T1000 (cell line): ENCODE data around the gene BARX1.
"Not testable (repeated sequence)": the region's sequence is repeated elsewhere in the genome, so short reads cannot be mapped to it uniquely, and the experiment has no call there.

Experiments
- DNase-seq: peaks from one replicate; lab custom pipeline; 2025; ENCODE audit warnings: mixed read lengths; lab: John Stamatoyannopoulos, UW

Gene BARX1

DNA sequence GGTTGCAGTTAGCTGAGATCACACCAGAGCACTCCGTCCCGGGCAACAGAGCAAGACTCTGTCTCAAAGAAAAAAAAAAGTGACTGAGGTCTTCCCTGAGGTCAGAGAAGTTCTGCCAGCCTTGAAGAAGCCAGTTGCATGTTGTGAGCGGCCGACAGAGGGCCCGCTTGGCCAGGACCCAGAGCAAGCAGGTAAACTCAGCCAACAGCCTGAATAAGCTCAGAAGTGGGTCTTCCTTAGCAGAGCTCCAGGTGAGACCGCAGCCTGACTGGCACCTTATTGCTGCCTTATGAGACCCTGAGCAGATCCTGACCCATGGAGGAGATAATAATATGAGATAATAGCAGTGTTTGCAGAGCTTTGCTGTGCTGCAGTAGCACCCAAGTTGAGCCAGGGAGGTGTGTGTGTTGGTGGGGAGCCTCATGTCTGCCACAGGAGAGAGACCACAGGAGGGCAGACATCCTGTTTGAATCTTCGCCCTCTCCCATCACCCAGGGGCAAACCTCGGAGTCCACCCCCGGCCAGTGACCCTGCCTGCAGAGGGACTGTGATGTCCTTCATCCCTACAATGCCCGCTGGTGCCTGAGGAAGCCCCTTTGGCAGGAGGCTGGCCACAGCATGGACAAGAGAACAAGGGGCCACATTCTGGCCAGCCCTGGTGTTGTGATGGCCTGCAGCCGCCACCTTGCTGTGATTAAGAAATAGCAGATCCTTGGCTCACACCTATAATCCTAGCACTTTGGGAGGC is 10.8 kb upstream of the BARX1 start:
- DNase-seq: no peak

DNA sequence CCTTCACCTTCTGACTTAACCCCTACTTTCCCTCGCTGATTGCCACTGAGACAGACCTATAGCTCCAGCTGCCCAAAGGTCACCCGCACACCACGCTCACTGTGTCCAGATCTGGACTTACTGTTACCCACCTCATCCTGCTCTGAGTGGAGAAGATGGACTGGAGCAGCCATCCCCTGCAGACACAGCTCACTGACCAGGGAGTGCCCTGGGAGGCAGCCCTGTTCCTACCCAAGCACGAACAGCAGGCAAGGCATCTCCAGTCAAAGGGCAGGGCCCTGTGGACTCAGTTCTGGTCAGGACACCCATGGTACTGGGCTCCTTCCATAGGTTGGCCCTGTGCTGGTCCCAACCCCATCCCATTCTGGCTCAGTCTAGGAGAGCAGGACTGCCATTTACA is 9.5 kb upstream of the BARX1 start:
- DNase-seq: no peak

DNA sequence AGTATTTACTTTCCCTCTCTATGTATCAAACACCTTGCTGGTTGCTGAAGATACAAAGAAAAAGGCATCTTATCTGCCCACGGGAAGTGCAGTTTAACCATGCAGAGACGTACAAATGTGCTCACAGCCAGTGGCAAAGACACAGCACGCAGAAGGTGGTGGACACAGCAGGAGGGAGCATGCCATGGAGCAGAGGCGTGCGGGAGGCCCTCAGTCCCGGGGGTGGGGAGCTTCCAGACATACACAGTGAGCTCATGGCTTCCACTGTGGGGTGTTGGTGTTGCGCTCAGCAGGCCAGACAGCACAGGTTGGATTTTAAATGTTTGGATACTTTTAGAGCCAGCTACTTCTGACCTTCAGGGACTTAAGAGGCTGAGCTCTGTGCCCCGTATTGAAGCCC is 8.8 kb upstream of the BARX1 start:
- DNase-seq: no peak

DNA sequence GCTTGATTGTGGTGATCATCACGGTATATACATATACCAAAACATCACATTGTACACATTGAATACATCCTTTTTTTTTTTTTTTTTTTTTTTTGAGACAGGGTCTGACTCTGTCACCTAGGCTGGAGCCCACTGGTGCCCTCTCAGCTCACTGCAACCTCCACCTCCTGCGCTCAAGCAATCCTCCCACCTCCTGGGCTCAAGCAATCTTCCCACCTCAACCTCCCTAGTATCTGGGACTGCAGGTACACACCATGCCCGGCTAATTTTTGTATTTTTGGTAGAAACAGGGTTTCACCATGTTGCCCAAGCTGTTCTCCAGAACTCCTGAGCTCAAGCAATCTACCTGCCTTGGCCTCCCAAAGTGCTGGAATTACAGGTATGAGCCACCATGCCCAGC is 8.3 kb upstream of the BARX1 start:
- not testable (repeated sequence) for DNase-seq

DNA sequence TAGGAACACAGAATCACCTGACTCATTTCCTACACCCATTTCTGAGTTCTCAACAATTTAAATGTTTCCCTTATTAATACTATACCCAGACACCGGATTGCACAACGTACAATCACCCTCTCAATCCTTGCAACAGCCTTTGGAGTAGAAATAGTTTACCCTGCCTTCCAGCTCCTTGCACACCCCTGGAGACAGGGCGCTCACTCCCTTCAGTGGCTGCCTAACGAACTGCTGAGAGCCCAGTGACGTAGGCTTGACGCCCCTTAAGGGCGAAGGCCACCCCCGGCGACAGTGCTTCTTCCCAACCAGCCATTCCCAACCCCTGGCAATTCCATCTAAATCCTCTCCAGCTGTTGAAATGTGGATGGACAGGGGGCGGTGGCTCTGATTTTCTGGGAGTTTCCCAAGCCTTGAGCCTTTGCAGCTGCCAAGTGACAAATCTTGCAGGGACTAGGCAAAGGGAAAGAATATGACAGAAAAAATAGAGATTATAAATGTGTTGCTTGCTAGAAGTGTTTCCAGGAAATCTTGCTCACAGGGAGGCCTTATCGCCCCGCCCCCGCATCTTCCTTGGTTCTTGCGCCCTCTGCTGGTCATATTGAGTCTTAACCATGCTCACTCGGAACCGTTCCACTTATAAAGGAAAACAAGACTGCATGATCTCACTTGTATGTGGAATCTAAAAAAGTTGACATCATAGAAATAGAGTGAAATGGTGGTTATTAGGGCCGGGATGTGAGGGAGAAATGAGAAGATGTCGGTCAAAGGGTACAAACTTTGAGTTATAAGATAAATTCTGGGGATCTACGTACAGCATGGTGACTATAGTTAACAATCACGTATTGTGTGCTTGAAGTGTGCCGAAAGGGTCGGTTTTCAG is 7.6 kb upstream of the BARX1 start:
- DNase-seq: peak; percentile 34

DNA sequence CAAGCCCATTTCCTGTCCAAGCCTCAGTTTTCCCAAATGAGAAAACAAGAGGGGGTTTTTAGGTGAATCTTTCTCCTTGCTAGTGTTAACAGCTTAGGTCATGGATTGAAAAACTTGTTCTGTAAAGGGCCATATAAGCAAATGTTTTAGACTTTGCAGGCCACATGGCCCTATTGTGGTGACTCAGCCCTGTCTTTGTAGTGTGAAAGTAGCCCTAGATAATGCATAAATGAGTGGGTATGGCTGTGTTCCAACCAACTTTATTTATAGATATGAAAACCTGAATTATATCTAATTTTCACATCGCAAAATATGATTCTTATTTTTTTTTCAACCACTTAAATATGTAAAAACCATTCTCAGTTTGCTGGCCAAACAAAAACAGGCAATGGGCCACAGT is 6.9 kb upstream of the BARX1 start:
- no peak for DNase-seq

DNA sequence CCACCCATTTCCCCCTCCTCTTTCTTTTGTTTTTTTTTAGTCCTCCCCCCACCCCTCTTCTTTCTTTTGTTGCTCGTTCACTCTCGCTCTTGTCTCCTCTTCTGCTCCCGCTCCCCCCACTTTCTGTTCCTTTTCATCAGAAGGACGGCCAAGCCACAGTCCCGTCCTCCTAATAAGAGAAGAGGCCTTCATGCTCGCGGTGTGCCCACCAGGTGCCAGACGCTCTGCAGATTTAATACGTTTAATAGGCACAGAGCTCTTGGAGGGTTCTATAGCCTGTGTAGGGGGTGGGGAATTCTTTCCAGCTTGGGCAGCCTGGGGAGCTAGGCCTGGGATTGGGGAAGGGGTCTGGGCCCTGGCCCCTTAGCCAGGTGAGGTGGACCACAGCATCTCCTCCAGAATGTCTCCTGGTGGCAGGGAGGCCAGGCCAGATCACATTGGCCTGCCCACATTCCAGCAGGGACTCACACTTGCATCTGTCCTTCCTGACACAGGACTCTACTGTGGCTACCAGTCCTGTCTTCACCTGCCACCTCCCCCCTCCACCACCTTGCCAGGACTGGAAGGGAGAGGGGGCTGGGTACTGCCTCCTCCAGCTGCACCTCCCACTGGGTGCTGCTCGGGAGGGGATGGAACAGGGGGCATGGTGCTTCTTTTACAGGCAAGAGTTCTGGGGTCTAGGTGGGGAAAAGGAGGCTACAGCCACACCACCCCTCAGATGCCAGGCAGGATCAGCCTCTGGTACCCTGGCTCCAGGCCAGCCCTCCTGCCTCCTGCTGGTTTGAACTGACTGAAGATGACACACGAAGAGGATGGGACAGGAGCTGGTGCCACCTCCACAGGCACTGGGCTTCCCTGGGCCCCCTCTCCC is 6.1 kb upstream of the BARX1 start:
- DNase-seq: no peak

DNA sequence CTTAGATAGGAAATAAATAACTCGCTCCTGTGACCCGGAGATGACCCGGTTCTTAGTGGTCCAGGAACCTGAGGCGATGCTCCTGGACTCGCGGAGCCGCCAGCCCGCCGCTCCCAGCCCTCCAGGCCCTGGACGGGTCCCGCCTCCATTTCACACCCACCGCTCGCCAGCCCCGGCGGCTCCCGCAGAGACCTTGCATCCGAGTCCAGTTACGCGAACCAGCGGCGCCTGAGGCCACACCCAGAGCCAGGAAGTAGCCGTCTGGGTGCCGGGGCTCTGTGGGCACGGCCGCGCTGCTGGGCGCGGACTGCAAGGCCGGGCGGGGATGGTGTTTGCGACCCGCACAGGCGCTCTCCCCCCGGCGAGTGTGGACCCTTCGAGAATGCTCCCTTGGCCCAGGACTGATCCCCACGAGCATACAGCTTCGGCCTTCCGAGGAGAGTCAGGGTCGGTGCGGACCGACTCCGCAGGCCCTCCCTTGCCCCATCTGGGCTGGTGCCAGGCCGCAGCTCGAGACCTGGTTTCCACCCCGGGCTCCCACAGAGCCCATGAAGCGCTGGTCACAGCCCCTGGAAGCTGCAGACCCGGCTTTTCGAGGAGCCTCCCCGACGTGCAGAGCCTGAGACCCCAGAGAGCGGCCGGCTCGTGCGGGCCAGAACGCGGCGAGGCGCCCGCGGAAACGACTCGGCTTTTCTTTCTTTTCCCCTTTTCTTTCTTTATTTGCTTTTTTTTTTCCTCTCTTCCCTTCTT is 5.2 kb upstream of the BARX1 start:
- no peak for DNase-seq

DNA sequence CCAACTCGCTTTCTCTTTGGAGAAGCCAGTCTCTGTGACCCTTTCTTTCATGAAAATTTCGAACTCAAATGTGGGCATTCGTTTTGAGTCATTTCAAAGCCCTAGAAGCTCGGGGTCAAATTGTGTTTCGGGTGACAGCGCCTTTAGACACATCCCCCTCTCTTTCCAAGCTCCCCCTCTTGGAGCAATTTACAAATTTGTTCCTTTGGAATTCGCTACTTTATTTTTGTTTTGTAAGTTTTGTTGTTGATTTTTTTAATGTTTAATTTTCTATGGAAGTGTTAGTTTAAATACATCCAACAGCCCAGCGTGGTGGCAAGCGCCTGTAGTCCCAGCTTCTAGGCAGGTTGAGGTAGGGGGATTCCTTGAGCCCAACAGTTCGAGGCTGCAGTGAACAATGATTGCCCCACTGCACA is 4.6 kb upstream of the BARX1 start:
- DNase-seq: no peak

DNA sequence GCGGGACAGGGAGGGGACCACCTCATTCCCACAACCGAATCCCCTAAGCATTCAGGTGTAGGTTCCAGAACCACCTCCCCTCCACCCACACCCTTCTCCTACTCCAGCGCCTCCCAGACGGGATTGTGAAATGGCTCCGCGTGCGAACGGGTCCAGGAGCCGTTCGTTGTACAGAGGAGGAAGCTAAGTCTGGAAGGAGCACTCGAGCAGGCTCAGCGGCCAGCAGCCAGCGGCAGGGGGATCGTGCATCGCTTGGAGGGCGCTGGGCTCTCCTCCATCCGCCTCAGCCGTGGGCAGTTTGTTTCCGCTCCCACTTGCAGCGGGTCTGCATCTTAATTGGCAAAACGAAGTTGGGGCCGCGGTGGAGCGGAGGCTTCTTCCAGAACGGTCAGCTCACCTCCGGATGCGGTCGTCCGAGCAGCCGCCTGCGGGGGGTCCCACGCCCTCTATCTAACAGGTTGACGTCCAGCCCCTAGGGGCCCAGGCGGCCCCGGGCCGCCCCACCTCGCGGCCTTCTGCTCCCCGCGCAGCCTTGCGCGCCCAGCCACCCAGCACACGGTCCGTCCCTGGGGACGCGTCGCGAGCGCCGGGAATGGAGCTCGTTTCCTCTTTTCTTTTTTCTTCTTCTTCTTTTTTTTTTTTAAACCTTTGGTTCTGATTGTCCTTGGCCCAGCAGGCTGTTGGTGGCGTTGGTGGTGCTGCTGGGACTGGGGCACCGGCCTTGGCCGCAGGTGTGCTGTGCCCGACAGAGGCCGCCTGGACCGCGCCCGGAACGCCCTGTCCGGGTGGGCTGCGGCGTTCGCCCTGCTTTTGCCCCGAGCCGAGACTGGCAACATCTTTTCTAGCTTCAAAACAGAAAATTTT is 3.9 kb upstream of the BARX1 start:
- DNase-seq: no peak

DNA sequence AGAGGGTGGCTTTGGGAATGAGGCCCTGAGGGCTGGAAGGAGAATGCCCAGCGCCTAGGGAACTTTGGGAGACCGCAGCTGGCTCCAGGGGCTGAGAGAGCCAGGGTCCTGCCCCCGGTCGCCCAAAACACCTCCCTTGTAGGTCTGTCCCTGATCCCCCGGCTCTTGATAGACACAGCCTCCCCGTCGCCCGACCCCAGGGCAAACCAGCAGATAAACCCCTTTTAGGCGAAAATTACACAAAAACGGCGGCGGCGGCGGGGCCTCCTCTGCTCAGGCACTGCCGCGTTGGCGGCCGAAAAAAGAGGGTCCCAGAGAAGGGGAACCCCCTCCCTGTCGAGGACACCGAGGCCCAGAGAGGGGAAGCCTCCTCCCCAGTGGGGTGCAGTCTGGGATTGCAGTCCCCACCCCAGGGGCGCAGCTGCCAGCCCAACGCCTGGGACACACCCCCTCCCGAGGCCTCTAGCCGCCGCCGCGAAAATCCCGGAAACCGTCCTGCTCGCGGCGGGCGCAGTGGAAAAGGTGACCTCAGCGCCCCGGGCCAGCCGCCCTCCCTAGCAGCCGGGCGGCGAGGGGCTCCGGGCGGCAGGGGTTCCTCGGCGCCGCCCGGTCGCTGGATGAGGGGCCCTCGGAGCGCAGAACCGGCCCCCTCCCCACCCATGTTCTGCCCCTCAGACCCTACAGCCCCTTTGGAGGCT is 3.1 kb upstream of the BARX1 start:
- DNase-seq: no peak

DNA sequence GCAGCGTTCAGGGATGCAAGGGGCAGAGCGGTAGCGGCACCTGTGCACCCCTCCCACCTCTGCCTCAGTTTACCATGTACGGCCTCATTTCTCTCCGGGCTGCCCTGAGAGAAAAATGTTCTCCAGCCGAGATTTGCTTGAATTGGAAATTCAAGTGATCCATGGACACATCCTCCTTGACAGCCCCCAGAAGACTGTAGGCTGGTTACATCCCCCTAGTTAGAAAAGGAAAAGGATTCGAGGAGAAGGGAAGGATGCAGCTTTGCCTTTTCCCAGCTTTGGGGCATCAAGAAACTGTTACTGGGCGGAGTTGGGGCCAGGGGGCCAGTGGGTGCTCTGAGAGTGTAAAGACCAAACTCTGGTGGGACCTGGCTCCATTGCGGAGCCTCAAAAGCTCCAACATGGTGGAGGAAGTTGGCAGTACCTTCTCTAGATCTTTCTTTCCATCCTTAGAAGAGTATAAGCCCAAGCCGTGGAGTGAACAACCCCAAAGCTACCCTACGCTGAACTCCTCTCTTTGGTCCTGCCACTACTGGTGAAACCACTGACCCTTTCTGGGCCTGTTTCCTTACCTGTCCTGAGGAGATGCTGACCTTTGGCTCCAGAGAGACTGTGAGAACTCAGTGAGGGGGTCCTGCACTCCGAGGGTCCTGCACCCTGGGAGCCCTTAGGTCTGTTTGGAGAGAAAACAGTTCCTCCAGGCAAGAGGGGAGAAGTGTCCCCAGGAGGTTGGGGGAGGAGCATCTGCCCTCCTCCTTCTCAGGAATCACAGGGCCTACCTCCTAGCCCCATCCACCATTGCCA is 1.0 kb upstream of the BARX1 start:
- DNase-seq: no peak

DNA sequence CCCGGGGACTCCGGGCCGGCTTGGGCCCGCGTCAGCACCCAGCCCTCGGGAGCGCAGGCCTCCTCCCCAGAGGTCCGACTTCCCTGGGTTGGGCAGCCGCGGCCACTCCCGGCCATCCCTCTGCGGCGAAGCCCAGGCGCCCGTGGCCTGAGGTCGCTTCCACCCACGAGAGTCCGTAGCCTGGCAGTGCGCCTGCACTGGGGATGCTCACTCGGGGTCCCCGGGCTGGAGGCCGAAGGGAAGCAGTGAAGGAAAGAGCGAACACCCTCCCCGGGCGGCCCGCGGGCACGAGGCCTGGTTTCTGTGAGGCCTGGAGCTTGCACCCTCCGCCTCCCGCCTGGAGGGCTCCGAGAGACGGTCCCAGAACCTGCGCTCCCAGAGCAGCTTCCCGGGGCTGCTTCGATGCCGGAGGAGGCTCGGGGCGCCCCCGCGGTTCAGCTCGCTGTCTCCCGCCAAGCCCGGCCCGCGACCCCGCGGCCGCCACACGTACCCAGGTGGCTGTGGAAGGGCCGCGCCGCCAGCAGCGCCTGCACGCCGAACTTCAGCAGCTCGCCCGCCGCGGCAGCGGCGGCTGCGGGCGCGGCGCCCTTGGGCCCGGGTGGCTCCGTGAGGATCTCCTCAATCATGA is 607 bp downstream of the BARX1 start:
- DNase-seq: no peak

DNA sequence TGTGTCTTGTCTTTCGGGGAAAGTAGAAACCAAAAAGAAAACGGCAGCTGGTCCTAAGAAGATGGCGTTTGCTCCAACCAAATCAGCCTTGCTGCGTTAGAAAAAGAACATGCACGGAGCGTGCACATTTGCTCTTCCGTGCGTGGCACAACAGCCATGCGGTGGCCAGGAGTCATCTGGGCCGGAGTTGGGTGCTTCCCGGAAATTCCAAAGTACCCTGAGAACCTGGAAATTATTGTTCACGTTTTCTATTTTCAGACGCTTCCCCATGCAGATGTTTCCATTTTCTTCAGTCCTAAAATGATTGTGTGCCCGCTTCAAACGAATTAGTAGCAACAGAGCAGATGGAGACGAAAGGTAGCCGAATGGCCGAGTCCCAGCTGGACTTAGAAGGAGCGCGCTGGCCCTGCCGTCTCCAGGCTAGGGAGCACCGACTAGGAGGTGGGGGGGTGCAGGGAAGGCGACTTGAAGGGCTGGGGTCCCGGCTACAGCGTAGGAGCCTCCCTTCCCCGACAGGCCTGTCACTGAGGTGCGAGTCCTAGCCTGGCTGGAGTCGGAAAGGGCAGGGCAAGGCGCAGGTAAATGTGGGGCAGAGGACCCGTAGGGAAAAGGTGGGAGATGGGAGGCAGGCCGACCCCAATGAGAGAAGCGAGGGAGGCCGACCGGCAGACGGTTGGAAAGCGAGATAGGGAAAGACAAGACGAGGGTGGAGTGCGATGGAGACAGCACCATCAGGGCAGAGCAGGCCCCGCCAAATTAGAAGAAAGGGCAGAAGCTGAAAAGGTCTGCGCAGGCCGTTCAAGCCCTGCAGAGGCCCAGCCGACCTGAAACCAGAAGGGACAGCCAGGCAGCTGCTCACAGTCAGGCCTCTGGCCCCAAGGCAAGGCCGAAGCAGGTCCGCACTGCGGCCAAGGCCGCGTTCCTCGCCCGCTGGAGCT is 1.4 kb downstream of the BARX1 start:
- no peak for DNase-seq

DNA sequence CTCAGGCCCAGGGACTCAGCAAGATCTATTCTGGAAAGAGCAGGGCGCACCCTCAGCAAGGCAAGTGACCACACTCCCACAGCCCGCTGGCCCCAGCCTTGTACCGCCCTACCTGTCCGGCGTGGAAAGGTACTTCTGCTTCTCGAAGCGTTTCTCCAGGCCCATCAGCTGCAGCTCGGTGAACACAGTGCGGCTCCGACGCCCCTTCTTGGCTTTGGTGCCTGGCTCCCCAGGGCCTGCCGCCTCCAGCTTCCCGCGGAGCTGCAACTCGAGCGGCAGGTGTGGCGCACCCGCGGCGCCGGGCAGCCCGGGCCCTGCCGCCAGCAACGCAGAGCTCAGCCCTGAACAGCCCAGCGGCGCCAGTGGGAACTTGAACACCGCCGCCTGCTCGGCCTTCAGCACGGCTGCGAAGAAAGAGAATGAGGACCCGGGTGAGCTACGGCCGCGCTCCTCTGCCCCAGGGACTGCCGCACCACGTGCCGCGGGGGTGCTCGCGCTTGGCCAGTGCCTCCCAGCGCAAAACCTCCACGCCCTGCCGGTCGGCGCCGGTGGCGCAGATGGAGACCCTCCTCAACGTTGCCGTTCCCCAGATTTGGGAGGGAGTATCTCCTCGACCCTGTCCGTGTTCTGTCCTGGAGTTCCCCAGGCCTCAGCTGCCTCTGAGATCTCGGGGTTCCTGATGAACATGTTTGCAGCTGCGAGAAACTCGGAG is 2.2 kb downstream of the BARX1 start:
- no peak for DNase-seq

DNA sequence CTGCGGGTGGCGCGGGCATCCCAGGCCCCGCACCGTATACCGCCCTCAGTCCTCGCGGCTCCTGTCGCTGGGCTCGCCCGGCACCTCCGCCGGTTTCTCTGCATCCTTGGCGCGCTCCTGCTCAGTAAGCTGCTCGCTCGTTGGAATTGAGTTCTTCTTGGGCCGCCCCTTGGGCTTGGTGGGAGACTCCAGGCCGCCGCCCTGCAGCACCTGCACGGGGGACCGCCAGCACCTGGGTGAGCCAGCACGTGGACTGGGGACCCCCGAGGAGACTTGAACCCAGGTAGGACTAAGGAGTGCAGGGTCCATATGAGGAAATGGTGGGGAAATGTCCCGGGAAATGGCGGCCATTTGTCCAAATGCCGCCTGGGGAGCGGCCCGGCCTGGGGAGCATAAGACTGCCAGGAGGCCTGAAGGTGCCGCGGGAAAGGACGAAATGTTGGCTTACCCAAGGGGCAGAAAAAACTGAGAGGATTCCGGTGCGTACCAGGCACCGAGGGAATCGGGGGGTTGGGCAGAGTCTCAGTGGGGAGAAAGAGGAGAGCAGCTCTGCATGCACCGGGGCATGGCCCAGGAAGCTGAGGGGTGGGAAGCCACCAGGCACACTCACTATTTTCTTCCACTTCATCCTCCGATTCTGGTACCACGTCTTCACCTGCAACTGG is 2.9 kb downstream of the BARX1 start:
- DNase-seq: no peak
